ENCODE data around the gene PRR18.
"Not testable (repeated sequence)": the region's sequence is repeated elsewhere in the genome, so short reads cannot be mapped to it uniquely, and the experiment has no call there.

Gene PRR18

GRCh38 chr6:166308033-166308768 is at the start of gene PRR18:
Gene PRR18, minus strand, starts transcription at chr6:166308392. Its CDS starts 250 bp downstream, at chr6:166308142.
- DNase-seq: no peak

GRCh38 chr6:166355552-166355951 is 47.4 kb upstream of the PRR18 start:
- no peak for DNase-seq

GRCh38 chr6:166354965-166355364 is 46.8 kb upstream of the PRR18 start:
- no peak for DNase-seq

GRCh38 chr6:166354143-166354542 is 46.0 kb upstream of the PRR18 start:
- DNase-seq: no peak

GRCh38 chr6:166353507-166353906 is 45.3 kb upstream of the PRR18 start:
- DNase-seq: no peak

GRCh38 chr6:166352923-166353322 is 44.7 kb upstream of the PRR18 start:
- DNase-seq: no peak

GRCh38 chr6:166351715-166352285 is 43.6 kb upstream of the PRR18 start:
- peak in 1 of 2 donors; percentile 51 for DNase-seq

GRCh38 chr6:166348305-166348949 is 40.2 kb upstream of the PRR18 start:
- no peak for DNase-seq

- DNase-seq: no peak
These were observed 38.8 kb upstream of the PRR18 start for GRCh38 chr6:166346965-166347364.

- DNase-seq: no peak
These were observed 38.3 kb upstream of the PRR18 start for GRCh38 chr6:166346449-166346848.

- DNase-seq: not testable (repeated sequence)
These were observed 37.5 kb upstream of the PRR18 start for GRCh38 chr6:166345672-166346071.

GRCh38 chr6:166344921-166345320 is 36.7 kb upstream of the PRR18 start:
- not testable (repeated sequence) for DNase-seq

GRCh38 chr6:166344240-166344639 is 36.0 kb upstream of the PRR18 start:
- DNase-seq: no peak

- DNase-seq: no peak
These were observed 34.9 kb upstream of the PRR18 start for GRCh38 chr6:166343150-166343487.

GRCh38 chr6:166342349-166343149 is 34.4 kb upstream of the PRR18 start, which contains the start of gene SFT2D1:
Gene SFT2D1, minus strand, starts transcription at chr6:166342545. Its CDS starts 64 bp downstream, at chr6:166342481.
- DNase-seq: peak; percentile 82 to 90

GRCh38 chr6:166341977-166342348 is 33.8 kb upstream of the PRR18 start:
- DNase-seq: no peak

GRCh38 chr6:166341464-166341863 is 33.3 kb upstream of the PRR18 start:
- peak in 1 of 2 donors; percentile 34 for DNase-seq

- DNase-seq: no peak
These were observed 30.7 kb upstream of the PRR18 start for GRCh38 chr6:166338854-166339253.

GRCh38 chr6:166336847-166337246 is 28.7 kb upstream of the PRR18 start:
- no peak for DNase-seq

- no peak for DNase-seq
These were observed 27.4 kb upstream of the PRR18 start for GRCh38 chr6:166335378-166336302.

- DNase-seq: no peak
These were observed 26.7 kb upstream of the PRR18 start for GRCh38 chr6:166334878-166335277.

Data from CD4-positive, alpha-beta T cell treated with Interleukin-1 beta for 1 hour (primary cell).